Testis (tissue), 2 donors: ENCODE data around the gene PTGIS.

Source experiments
- POLR2A ChIP-seq: fragments of 450-650 bp; IDR thresholded peaks from one replicate; pipeline ENCODE4 v1.6.1; 2017; ENCODE audit warnings: antibody characterized with exemption, mild to moderate bottlenecking, moderate library complexity
- TF ChIP-seq, protein P1 (sequence below), 3 experiments: fragments of 450-650 bp in 2 of 3; fragments of 200-600 bp in 1 of 3; sonication (generic) in 1 of 3; IDR thresholded peaks; one replicate each; pipeline ENCODE4 v1.5.1; 2016 to 2019; ENCODE audit warnings: antibody characterized with exemption in 3 of 3, mild to moderate bottlenecking in 2 of 3, moderate library complexity in 1 of 3

DNA sequence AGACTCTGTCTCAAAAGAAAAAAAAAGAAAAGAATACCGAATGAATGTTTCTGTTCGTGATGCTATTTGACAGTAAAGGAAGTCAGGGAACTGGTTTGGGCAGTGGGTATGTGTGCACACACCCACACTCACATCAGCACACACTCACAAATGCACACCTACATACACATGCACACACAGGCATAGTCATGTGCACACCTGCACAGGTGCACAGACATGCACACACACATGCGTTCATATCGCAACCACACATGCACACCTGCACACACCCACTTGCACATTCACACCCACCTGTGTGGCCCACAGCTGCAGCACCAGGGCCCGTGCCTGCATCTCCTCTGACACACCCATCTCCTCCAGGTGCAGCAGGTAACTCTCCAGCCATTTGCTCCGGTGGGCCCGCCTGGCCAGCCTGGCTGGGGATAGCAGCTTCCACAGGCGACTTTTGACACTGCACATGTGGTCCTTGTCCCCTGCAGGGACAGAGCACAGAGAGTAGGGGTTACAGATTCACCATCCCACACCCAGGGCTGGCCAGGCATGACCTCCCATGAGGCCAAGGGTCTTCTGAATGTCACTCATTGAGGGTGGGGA, 44.1 kb downstream of the PTGIS start:
- TF ChIP-seq, protein P1, sequence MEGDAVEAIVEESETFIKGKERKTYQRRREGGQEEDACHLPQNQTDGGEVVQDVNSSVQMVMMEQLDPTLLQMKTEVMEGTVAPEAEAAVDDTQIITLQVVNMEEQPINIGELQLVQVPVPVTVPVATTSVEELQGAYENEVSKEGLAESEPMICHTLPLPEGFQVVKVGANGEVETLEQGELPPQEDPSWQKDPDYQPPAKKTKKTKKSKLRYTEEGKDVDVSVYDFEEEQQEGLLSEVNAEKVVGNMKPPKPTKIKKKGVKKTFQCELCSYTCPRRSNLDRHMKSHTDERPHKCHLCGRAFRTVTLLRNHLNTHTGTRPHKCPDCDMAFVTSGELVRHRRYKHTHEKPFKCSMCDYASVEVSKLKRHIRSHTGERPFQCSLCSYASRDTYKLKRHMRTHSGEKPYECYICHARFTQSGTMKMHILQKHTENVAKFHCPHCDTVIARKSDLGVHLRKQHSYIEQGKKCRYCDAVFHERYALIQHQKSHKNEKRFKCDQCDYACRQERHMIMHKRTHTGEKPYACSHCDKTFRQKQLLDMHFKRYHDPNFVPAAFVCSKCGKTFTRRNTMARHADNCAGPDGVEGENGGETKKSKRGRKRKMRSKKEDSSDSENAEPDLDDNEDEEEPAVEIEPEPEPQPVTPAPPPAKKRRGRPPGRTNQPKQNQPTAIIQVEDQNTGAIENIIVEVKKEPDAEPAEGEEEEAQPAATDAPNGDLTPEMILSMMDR (IDR thresholded peaks at IDR 0.05): no peak
- TF ChIP-seq POLR2A: no peak
